ENCODE measurements around the gene CENPB.

The CENPB gene

DNA sequence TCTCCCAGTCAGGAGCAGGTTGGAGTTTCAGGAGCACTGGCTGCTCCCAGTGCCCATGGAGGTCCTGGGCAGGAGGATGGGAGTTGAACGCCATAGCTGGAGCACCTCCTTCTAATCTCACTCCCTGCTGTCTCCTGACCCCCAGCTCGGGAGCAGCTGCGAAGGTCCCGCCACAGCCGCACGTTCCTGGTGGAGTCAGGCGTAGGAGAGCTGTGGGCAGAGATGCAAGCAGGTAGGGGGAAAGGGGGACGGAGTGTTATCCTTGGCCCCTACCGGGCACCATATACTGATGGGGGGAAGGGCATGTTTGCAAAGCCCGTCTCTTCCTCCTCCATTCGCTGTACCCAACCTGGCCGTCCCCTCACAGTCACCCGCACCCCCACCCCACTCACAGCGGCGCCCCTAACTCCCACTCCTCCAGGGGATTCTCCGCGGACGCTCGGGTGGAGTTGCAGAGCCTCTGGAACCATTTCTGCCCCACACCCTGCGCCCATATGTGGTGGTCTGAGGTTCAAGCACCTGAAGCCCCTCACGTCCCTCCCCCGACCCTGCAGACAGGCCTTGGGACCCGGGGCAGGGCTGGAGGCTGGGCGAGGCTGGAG, 37.4 kb downstream of the CENPB start:
- no peak for TF ChIP-seq CEBPB (IDR thresholded peaks at IDR 0.05)
- TF ChIP-seq EP300 (IDR thresholded peaks at IDR 0.05; ENCODE audit: borderline replicate concordance): no peak
- no peak for TF ChIP-seq NFIC (IDR thresholded peaks at IDR 0.05)
- TF ChIP-seq TEAD4 (IDR thresholded peaks at IDR 0.05): no peak
- TF ChIP-seq, protein P1, sequence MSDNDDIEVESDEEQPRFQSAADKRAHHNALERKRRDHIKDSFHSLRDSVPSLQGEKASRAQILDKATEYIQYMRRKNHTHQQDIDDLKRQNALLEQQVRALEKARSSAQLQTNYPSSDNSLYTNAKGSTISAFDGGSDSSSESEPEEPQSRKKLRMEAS (IDR thresholded peaks at IDR 0.05): no peak
- TF ChIP-seq ZBTB7A (IDR thresholded peaks at IDR 0.05; ENCODE audit: low read depth): no peak
- TF ChIP-seq, protein P2, sequence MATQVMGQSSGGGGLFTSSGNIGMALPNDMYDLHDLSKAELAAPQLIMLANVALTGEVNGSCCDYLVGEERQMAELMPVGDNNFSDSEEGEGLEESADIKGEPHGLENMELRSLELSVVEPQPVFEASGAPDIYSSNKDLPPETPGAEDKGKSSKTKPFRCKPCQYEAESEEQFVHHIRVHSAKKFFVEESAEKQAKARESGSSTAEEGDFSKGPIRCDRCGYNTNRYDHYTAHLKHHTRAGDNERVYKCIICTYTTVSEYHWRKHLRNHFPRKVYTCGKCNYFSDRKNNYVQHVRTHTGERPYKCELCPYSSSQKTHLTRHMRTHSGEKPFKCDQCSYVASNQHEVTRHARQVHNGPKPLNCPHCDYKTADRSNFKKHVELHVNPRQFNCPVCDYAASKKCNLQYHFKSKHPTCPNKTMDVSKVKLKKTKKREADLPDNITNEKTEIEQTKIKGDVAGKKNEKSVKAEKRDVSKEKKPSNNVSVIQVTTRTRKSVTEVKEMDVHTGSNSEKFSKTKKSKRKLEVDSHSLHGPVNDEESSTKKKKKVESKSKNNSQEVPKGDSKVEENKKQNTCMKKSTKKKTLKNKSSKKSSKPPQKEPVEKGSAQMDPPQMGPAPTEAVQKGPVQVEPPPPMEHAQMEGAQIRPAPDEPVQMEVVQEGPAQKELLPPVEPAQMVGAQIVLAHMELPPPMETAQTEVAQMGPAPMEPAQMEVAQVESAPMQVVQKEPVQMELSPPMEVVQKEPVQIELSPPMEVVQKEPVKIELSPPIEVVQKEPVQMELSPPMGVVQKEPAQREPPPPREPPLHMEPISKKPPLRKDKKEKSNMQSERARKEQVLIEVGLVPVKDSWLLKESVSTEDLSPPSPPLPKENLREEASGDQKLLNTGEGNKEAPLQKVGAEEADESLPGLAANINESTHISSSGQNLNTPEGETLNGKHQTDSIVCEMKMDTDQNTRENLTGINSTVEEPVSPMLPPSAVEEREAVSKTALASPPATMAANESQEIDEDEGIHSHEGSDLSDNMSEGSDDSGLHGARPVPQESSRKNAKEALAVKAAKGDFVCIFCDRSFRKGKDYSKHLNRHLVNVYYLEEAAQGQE (IDR thresholded peaks at IDR 0.05; ENCODE audit: low read depth): no peak
- no peak for TF ChIP-seq YY1 (IDR thresholded peaks at IDR 0.05; ENCODE audit: low read depth)
- TF ChIP-seq TAF1 (IDR thresholded peaks at IDR 0.05; ENCODE audit: low read depth): no peak
- TF ChIP-seq, protein P3, sequence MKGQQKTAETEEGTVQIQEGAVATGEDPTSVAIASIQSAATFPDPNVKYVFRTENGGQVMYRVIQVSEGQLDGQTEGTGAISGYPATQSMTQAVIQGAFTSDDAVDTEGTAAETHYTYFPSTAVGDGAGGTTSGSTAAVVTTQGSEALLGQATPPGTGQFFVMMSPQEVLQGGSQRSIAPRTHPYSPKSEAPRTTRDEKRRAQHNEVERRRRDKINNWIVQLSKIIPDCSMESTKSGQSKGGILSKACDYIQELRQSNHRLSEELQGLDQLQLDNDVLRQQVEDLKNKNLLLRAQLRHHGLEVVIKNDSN (IDR thresholded peaks at IDR 0.05): no peak
- no peak for TF ChIP-seq TCF12 (IDR thresholded peaks at IDR 0.05; ENCODE audit: low read depth)

DNA sequence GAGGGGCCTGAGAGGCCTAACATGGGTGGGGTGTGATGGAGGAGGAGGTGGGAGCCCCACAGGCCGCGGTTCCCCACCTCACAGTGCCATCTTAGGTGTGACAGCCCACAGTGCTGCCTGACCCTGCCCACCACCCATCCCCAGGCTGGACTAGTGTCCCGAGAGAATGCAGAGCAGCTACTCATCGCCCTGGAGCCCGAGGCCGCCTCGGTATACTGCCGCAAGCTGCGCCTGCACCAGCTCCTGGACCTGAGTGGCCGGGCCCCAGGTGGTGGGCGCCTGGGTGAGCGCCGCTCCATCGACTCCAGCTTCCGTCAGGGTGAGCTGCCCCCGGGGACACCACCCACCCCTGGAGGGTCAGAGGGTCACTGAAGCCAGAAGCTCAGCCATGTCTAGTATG, 38.5 kb downstream of the CENPB start:
- TF ChIP-seq TAF1 (IDR thresholded peaks at IDR 0.05; ENCODE audit: low read depth) (no peak), YY1 (IDR thresholded peaks at IDR 0.05; ENCODE audit: low read depth) (no peak), RAD21 (IDR thresholded peaks at IDR 0.05; ENCODE audit: low read depth) (no peak), CEBPB (IDR thresholded peaks at IDR 0.05) (no peak), CREB1 (IDR thresholded peaks at IDR 0.05; ENCODE audit: low read depth) (no peak), EP300 (IDR thresholded peaks at IDR 0.05; ENCODE audit: borderline replicate concordance) (no peak), ZBTB7A (IDR thresholded peaks at IDR 0.05; ENCODE audit: low read depth) (no peak), EGR1 (IDR thresholded peaks at IDR 0.05) (no peak), TEAD4 (IDR thresholded peaks at IDR 0.05) (no peak), TCF12 (IDR thresholded peaks at IDR 0.05; ENCODE audit: low read depth) (no peak), FOXM1 (IDR thresholded peaks at IDR 0.05; ENCODE audit: borderline replicate concordance, low read depth) (no peak), NFIC (IDR thresholded peaks at IDR 0.05) (no peak)
- TF ChIP-seq, protein P1 (IDR thresholded peaks at IDR 0.05): no peak
- TF ChIP-seq, protein P3 (IDR thresholded peaks at IDR 0.05): no peak
- TF ChIP-seq, protein P2 (IDR thresholded peaks at IDR 0.05; ENCODE audit: low read depth): no peak

DNA sequence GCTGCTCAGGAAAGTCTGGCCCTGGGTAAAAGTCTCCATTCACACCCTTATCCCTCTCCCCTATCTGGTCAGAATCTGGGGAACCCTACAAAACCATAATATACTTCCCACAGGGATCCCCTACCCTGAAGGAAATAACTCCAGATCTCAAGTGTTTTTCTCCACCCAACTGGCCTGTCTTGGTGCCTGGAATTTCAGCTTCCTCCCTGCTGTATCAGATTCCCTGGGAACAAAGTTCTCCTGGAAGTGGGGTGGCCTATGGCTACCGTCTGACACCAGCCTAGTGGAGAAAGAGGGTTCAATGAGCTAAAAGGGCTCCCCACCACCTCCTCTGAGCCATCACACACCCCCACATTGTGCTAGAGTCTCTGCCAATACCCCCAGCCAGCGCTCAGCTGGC, 39.1 kb downstream of the CENPB start:
- TF ChIP-seq ZBTB7A (IDR thresholded peaks at IDR 0.05; ENCODE audit: low read depth) (no peak), EGR1 (IDR thresholded peaks at IDR 0.05) (no peak), YY1 (IDR thresholded peaks at IDR 0.05; ENCODE audit: low read depth) (no peak), EP300 (IDR thresholded peaks at IDR 0.05; ENCODE audit: borderline replicate concordance) (no peak), FOXM1 (IDR thresholded peaks at IDR 0.05; ENCODE audit: borderline replicate concordance, low read depth) (no peak), TCF12 (IDR thresholded peaks at IDR 0.05; ENCODE audit: low read depth) (no peak)
- TF ChIP-seq, protein P3 (IDR thresholded peaks at IDR 0.05): no peak

DNA sequence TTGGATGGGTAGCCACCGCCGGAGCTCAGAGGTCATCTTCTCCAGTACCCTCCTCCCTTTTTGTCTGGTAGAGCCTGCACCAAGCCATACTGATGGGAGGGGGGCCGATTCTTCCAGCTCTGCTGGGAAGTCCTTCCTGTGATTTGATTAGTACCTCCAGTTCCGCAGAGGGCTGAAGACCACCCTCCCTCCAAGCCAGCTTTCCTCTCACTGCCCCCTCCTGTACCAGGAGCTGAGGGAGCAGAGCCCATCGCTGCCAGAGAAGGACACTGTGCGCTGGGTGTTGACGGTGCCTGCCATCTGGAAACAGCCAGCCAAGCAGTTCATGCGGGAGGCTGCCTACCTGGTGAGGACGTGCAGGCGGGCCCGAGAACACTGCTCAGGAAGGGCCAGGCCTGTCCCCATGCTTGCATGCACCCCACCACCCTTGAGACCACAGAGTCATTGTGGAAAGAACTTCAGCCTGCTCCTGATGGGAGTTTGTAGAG, 40.8 kb downstream of the CENPB start:
- no peak for TF ChIP-seq TAF1 (IDR thresholded peaks at IDR 0.05; ENCODE audit: low read depth)
- no peak for TF ChIP-seq FOXM1 (IDR thresholded peaks at IDR 0.05; ENCODE audit: borderline replicate concordance, low read depth)
- TF ChIP-seq, protein P2 (IDR thresholded peaks at IDR 0.05; ENCODE audit: low read depth): no peak
- TF ChIP-seq, protein P3 (IDR thresholded peaks at IDR 0.05): no peak
- TF ChIP-seq CEBPB (IDR thresholded peaks at IDR 0.05): no peak
- TF ChIP-seq EP300 (IDR thresholded peaks at IDR 0.05; ENCODE audit: borderline replicate concordance): no peak
- TF ChIP-seq YY1 (IDR thresholded peaks at IDR 0.05; ENCODE audit: low read depth): no peak
- TF ChIP-seq CREB1 (IDR thresholded peaks at IDR 0.05; ENCODE audit: low read depth): no peak
- no peak for TF ChIP-seq EGR1 (IDR thresholded peaks at IDR 0.05)
- TF ChIP-seq ZBTB7A (IDR thresholded peaks at IDR 0.05; ENCODE audit: low read depth): no peak
- TF ChIP-seq RAD21 (IDR thresholded peaks at IDR 0.05; ENCODE audit: low read depth): no peak
- TF ChIP-seq TEAD4 (IDR thresholded peaks at IDR 0.05): no peak
- TF ChIP-seq TCF12 (IDR thresholded peaks at IDR 0.05; ENCODE audit: low read depth): no peak
- TF ChIP-seq, protein P1 (IDR thresholded peaks at IDR 0.05): no peak
